Measurements from ENCODE around the gene C10orf105.

- TF ChIP-seq, protein P1, sequence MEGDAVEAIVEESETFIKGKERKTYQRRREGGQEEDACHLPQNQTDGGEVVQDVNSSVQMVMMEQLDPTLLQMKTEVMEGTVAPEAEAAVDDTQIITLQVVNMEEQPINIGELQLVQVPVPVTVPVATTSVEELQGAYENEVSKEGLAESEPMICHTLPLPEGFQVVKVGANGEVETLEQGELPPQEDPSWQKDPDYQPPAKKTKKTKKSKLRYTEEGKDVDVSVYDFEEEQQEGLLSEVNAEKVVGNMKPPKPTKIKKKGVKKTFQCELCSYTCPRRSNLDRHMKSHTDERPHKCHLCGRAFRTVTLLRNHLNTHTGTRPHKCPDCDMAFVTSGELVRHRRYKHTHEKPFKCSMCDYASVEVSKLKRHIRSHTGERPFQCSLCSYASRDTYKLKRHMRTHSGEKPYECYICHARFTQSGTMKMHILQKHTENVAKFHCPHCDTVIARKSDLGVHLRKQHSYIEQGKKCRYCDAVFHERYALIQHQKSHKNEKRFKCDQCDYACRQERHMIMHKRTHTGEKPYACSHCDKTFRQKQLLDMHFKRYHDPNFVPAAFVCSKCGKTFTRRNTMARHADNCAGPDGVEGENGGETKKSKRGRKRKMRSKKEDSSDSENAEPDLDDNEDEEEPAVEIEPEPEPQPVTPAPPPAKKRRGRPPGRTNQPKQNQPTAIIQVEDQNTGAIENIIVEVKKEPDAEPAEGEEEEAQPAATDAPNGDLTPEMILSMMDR (conservative IDR thresholded peaks at IDR 0.05 in 1 of 2, IDR thresholded peaks at IDR 0.05 in 1 of 2; ENCODE audit: low read depth in 1 of 2, low read length in 2 of 2) = no peak
- no peak for TF ChIP-seq EZH2 (IDR thresholded peaks at IDR 0.05; ENCODE audit: low read length, missing control alignments)
Observed at GRCh38 chr10:71736570-71736952, 17.0 kb upstream of the C10orf105 start.

Measured in fibroblast of lung (primary cell).